ENCODE results near the gene NUFIP1. TPM values are rescaled to one million over a fixed set of nuclear protein-coding genes. Genes with fewer than 3 reads are reported as not detected.
"Not testable (repeated sequence)": the region's sequence is repeated elsewhere in the genome, so short reads cannot be mapped to it uniquely, and the experiment has no call there.

Gene NUFIP1
- total RNA-seq (2014; rRNA removed; shearing (Covaris generic)): 5.6 and 7.3 TPM in 2 replicates

GRCh38 chr13:44989071-44989889 lies at the start of gene NUFIP1, which contains the start of gene GPALPP1:
Gene NUFIP1, minus strand, starts transcription at chr13:44989471. Its CDS starts 35 bp downstream, at chr13:44989436.
Gene GPALPP1, plus strand, starts transcription at chr13:44989538. Its CDS starts 117 bp downstream, at chr13:44989655.
- peak; percentile 91 for DNase-seq (ENCODE audit: low spot score)

- no peak for DNase-seq (ENCODE audit: low spot score)
Observed at GRCh38 chr13:45036206-45036605, 46.9 kb upstream of the NUFIP1 start.

- DNase-seq (ENCODE audit: low spot score): no peak
Observed at GRCh38 chr13:45034342-45034741, 45.1 kb upstream of the NUFIP1 start.

- no peak for DNase-seq (ENCODE audit: low spot score)
Observed at GRCh38 chr13:45024847-45025246, 35.6 kb upstream of the NUFIP1 start.

GRCh38 chr13:45021250-45021649 lies 32.0 kb upstream of the NUFIP1 start:
- no peak for DNase-seq (ENCODE audit: low spot score)

- not testable (repeated sequence) for DNase-seq (ENCODE audit: low spot score)
Observed at GRCh38 chr13:45019981-45020380, 30.7 kb upstream of the NUFIP1 start.

- no peak for DNase-seq (ENCODE audit: low spot score)
Observed at GRCh38 chr13:45016792-45017425, 27.6 kb upstream of the NUFIP1 start.

- no peak for DNase-seq (ENCODE audit: low spot score)
Observed at GRCh38 chr13:45015300-45015699, 26.0 kb upstream of the NUFIP1 start.

GRCh38 chr13:45011198-45011597 lies 21.9 kb upstream of the NUFIP1 start:
- DNase-seq (ENCODE audit: low spot score): no peak

GRCh38 chr13:45007823-45008222 lies 18.6 kb upstream of the NUFIP1 start:
- no peak for DNase-seq (ENCODE audit: low spot score)

- no peak for DNase-seq (ENCODE audit: low spot score)
Observed at GRCh38 chr13:45007225-45007624, 18.0 kb upstream of the NUFIP1 start.

- no peak for DNase-seq (ENCODE audit: low spot score)
Observed at GRCh38 chr13:45004096-45004495, 14.8 kb upstream of the NUFIP1 start.

- DNase-seq (ENCODE audit: low spot score): no peak
Observed at GRCh38 chr13:45003417-45003816, 14.1 kb upstream of the NUFIP1 start.

GRCh38 chr13:44989941-44990340 lies 670 bp upstream of the NUFIP1 start:
- no peak for DNase-seq (ENCODE audit: low spot score)

- no peak for DNase-seq (ENCODE audit: low spot score)
Observed at GRCh38 chr13:44978328-44978727, 10.9 kb downstream of the NUFIP1 start.

- DNase-seq (ENCODE audit: low spot score): no peak
Observed at GRCh38 chr13:44976949-44977583, 12.2 kb downstream of the NUFIP1 start.

GRCh38 chr13:44976196-44976595 lies 13.1 kb downstream of the NUFIP1 start:
- no peak for DNase-seq (ENCODE audit: low spot score)

GRCh38 chr13:44974056-44974793 lies 15.0 kb downstream of the NUFIP1 start:
- DNase-seq (ENCODE audit: low spot score): peak; percentile 25

GRCh38 chr13:44972956-44973581 lies 16.2 kb downstream of the NUFIP1 start:
- DNase-seq (ENCODE audit: low spot score): no peak

GRCh38 chr13:44971656-44972595 lies 17.3 kb downstream of the NUFIP1 start:
- no peak for DNase-seq (ENCODE audit: low spot score)

Data from A172 (cell line).